ENCODE measurements around the gene IFI27L1. TPM values are rescaled to one million over a fixed set of nuclear protein-coding genes. Genes with fewer than 3 reads are reported as not detected.

IFI27L1 gene
- total RNA-seq, 1 donor from 2014 or later: 9.4 TPM

DNA sequence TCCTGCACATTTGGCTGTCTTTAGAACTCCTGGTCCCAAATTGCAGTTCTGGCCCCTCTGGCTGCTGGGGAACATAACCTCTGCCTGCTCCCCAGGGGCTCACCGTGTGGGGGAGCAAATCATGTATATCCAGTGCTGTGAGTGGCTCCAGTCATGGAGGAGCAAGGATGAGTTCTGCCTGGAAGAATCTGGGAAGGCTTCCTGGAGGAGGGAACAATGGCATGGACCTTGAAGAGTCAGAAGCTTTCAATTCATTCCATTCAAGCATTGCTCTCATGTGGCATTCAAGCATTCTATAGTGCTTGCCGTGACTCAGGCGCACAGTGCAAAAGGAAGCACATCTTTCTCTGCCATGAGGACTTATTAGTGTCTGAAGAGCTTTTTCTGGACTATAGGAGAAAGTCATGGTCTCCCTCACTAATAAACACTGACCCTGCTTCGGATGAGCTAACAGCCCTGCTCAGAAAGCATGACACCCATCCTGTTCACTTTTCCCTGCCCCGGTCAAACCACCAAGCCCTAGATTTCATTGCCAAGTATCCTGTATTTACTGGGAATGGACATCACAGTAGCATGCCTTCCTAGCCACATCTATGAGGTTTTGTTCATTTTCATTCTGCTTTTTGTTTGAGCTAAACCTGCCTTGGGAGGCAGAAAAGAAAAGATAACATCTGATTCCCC lies 32.9 kb downstream of the IFI27L1 start:
- no peak for DNase-seq (ENCODE audit: low spot score)

DNA sequence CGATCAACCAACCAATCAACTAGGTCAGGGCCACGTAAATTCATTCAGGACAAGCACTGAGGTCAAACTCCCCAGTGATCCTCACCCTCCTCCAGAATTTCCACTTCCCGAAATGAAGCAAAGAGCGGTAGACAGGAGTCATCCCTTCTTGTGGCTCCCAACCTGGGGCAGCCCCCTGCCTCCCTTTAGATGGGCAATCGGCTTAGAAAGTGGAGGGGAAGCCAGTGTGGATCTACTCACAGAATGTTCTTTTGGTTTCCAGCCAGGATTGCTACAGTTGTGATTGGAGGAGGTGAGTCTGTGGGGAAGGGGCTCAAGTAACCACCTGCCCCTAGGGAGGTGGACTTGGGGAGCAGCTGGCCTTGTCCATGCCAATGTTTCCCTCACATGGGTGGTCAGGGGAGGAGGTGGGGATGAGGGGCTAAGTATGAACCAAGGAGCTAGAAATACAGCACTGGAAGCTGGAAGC lies 33.5 kb downstream of the IFI27L1 start:
- no peak for DNase-seq (ENCODE audit: low spot score)

DNA sequence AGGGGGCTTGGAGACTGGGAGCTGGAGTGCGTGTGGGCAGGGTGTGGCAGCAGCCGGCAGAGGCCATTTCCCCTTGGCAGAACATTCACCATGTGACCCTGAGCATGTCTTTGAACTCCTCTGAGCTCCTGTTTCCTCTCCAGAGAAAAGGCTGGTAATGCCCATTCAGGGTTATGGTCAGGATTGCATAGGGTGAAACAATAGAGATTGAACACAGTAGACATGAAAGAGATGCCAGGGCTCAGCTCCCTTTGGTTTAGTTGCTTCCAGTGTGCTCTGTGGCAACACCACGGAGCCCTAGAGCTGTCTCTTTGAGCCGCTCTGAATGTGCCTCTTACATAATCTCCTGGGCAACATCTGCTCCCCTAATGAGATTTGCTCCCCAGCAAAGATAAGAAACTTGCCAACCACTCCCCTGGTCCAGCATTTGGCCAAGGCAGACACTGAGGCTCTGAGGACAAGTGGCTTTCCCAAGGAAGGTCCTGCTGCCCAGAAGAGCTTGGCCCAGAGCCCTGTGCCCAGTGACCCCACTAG lies 34.0 kb downstream of the IFI27L1 start:
- DNase-seq (ENCODE audit: low spot score): no peak

DNA sequence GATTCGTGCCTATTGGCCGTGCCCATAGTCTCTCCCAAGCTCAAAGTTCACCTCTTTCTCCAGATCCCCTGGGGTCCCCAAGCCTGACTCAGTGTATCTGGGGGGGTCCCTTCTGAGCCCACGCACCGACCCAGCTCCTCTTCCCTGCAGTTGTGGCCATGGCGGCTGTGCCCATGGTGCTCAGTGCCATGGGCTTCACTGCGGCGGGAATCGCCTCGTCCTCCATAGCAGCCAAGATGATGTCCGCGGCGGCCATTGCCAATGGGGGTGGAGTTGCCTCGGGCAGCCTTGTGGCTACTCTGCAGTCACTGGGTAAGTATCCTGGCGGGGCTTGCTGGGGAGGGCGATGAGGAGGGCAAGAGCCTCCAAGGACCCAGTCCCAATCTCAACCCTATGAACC lies 34.5 kb downstream of the IFI27L1 start:
- no peak for DNase-seq (ENCODE audit: low spot score)

DNA sequence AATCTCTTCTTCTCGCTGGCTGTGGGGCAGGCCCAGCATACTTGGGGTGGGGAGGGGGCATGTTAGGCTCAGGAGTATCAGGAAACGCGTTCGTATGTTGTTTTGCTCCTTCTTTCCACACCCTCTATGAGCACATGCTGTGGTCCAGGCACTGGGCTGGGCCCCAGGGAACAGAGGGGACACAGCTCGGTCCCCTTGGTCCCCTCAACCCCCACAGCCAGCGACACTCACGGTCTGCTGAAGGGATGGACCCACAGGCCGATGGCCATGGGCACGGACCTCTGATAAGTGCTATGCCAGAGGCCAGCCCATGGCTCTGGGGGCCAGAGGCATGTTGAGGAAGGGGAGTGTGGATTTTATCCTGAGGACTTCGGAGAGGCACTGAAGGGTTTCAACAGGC lies 35.6 kb downstream of the IFI27L1 start:
- DNase-seq (ENCODE audit: low spot score): no peak

DNA sequence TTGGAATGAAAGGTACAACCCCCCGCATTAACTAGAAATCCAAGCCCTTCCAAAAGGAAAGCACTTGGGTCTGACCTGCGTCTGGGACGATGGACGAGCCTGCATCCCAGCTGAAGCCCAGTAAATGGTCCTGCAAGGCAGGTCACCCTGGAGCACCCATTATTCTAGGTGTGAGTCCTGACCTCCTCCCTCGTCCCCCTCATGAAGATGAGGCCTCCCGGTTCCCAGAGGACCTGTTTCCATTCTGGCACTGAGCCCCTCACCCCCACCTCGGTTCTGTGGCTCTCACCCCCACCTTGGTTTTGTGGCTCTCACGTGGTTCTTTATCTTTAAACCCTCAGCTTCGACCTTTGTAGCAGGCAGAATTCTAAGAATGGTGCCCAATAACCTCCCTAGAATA lies 36.7 kb downstream of the IFI27L1 start:
- no peak for DNase-seq (ENCODE audit: low spot score)

DNA sequence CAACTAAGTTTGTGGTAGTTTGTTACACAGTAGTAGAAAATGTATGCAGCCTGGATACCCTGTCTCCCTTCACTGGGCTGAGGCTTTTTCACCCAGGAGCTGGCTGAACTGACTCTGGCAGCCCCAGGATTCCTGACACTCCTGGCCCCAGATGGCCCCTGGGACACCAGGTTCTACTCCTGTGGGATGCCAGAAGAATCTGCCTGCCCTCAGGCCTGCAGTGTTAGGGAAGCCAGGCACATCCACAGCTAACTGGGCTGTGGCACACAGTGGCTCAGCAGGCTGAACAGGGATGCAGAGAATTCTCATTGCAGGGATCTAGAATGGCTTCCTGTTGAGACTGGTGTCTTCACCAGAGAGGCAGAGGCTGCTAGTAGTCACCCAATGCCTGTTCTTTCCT lies 38.0 kb downstream of the IFI27L1 start:
- no peak for DNase-seq (ENCODE audit: low spot score)

DNA sequence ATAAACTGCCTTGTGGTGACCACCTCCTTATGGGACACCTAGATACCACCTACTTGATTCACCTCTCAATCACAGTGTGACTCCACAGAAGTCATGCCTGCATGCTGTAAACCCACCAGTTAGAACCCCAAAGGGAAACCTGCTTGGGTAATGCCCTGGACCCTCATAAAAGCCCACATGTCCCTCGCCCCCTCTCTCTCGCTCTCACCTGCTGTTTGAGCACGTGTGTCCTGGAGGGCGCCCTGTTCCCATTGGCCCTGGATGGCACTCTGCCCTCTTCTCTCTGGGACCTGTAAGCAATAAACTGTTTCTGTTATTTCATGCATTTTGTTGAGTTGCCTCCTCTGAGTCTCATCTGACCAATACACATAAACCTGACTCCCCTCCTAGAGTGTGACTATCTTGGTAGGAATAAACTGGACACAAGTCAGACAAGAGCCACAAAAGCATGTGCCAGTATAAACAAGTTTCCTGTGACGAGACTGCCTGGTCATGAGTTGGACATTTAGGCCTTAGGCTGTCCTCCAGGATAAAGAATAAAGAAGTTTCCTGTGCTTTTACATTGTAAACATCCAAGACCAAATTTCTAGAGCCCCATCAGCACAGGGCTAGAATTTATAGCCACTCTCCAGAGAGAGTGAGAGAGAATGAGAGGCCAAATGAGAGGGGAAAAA lies 39.7 kb downstream of the IFI27L1 start:
- no peak for DNase-seq (ENCODE audit: low spot score)

DNA sequence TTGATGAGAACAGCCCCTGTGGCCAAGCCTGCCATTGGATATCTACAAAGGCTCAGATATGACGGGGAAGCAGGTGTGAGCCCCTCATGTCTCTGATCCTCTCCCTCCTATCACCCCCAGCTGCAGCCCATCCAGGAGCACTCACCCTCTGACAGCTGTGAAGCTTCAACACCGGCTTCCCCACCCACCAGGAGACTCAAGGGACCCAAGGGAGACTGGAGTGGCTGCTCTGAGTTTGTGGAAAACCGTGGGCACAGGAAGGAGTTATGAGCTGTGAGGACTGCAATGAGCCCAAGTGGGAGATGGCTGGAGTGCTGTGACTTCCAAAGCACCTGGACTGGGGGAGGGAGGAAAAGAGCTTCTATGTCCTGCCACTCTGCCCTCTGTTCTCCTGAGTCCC lies 40.4 kb downstream of the IFI27L1 start:
- DNase-seq (ENCODE audit: low spot score): no peak

DNA sequence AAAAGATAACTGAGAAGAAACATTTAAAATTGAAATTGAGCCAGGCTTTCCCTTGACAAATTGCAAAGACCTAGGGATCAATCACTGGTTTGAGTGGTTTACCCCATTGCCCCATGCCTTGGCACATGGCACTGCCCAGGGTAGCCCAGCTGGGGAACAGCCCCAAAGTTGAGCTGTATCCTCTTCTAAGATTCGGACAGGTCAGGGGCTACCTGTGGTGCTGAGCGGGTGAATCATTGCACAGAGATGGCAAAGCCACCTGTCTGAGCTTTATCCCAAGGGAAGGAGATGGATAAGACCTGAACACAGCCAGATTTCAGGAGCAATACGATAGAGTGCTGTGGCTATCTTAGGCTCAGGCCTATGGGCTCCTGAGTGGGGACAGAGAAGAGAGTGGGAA lies 41.3 kb downstream of the IFI27L1 start:
- peak; percentile 31 for DNase-seq (ENCODE audit: low spot score)

DNA sequence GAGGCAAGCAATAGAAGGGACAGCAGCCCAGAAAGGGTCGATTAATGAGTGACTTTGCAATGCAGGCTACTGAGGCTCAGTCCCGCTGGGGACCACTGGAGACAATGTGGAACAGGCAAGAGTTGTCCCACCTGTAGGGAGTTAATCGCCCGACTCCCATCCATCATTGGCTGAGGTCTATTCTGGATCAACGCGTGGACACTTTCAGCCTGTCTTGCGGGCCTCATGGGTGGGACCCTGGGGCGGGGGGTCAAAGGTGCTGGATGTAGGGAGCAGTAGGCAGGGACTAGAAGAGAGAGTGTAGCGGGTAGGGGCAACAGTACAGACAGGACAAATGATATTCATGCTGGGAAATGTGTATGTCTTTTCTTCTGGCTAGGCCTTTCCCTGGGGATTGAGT lies 42.2 kb downstream of the IFI27L1 start:
- DNase-seq (ENCODE audit: low spot score): peak; percentile 20

DNA sequence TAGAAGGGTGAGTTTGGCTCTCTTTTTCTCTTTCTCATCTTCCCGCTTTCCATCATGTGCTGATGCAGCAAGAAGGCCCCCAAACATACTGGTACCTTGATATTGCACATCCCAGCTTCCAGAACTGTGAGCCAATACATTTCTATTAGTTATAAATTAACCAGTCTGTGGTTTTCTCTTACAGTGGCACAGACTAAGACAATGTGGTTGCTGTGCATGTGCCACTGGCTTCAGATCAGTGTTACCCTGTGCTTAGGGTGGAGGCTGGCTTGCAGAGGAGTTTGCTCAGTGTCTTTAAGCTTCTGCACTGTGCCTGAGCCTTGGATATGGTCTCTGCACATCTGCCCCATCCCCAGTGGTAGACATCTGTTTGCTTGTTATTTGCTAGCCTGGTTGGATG lies 42.8 kb downstream of the IFI27L1 start:
- DNase-seq (ENCODE audit: low spot score): peak; percentile 17

DNA sequence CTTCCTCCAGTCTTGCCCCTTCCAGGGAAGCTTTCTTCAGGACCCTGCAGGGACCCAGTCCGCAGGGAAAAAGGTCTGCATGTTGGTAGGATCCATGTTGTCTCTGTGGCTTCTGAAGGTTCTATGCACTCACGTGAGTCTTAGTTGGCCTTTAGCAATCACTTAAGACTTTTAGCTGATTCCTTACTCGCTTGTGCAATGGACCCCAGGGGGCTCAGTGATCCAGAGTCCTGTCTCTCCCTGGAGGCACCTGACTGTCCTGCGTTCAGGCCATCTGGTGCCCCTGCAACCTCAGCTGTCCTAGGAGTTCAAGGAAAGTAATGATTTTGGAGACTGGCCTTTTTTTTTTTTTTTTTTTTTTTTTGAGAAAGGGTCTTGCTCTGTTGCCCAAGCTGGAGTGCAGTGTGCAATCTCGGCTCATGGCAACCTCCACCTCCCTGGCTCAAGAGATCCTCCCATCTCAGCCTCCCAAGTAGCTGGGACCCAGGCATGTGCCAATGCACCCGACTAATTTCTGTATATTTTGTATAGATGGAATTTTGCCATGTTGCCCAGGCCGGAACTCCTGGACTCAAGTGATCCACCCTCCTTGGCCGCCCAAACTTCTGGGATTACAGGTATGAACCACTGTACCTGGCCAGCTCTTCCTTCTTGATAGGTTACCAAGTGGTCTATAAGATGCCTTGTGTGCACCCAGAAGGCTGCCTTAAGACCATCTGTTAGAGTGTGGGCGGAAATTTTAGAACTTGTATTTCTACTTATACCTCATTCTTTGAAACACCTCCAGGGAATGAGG lies 43.7 kb downstream of the IFI27L1 start:
- peak; percentile 13 for DNase-seq (ENCODE audit: low spot score)

DNA sequence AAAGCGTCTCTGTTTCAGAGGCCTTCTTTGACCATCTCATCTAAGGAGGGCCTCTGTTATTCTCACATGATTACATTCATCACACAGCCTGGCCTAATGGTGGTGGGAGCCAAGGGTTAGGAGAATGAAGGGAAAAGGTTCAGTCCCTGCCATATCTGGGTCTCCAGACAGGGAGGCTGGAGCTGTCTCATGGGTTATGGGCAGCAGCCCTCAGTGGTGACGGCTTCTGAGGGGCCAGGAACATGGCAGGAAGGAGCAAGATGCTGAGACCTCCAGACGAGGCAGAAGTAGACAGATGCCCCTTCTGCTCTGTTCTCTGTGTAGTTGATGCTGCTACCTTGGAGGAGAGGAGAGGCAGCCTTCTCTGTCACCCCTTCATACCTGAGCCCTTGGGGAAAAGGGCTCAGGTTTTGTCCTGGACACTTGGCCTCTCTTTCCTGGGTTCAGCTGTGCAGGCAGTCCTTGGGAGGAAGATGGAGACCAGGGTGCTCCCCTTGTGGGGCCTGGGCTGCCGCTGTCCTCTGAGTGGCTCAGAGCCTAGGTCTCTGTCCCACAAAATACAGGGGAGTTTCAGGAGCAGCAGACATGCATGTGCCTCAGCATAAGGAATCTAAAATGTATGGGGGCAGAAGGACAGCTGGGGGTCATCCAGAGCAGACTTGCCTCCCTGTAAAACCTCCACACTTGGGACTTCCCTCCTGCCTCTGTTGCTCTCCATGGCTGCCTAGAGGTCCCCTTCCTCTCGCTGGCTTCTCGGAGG lies 44.7 kb downstream of the IFI27L1 start:
- peak; percentile 30 for DNase-seq (ENCODE audit: low spot score)

DNA sequence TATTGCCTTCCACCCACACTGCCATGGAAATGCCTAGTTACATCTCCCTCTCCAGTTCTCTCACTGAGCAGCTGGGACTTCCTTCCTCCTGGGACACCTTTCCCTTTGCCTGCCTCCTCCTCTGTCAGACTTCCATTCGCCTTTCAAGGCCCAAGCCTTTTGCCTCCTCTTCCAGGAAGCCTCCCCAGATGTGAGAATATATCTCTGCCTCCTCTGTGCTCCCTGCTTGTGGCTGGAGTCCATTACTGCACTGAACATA lies 45.2 kb downstream of the IFI27L1 start:
- DNase-seq (ENCODE audit: low spot score): peak; percentile 23

DNA sequence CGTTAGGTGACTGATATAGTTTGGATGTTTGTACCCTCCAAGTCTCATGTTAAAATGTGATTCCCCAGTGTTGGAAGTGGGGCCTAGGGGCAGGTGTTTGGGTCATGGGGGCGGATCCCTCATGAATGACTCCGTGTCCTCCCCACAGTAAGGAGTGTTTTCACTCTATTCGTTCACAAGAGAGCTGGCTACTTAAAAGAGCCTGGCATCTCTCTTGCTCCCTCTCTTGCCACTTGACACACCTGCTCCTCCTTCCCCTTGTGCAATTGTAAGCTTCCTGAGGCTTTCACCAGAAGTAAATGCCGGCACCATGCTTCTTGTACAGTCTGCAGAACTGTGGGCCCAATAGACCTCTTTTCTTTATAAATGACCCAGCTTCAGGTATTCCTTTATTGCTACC lies 45.7 kb downstream of the IFI27L1 start:
- DNase-seq (ENCODE audit: low spot score): no peak

DNA sequence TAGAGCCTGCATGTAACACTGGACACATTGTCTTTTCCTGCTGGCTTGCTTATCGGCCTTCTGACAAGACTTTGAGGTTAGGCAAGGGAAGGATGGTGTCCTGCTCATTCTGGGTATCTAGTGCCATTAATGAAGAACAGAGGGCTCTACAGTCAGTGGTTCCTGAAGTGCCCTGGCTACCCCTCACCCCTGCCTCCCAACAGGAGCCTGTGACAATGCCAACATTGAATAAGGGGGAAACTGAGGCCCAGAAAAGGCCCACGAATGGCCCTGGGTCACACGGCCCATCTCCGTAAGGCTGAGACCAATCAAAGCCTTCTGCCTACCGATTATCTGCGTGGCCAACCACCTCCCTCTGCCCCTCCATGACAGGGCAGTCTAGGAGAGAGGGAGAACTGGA lies 46.2 kb downstream of the IFI27L1 start:
- peak; percentile 30 for DNase-seq (ENCODE audit: low spot score)

DNA sequence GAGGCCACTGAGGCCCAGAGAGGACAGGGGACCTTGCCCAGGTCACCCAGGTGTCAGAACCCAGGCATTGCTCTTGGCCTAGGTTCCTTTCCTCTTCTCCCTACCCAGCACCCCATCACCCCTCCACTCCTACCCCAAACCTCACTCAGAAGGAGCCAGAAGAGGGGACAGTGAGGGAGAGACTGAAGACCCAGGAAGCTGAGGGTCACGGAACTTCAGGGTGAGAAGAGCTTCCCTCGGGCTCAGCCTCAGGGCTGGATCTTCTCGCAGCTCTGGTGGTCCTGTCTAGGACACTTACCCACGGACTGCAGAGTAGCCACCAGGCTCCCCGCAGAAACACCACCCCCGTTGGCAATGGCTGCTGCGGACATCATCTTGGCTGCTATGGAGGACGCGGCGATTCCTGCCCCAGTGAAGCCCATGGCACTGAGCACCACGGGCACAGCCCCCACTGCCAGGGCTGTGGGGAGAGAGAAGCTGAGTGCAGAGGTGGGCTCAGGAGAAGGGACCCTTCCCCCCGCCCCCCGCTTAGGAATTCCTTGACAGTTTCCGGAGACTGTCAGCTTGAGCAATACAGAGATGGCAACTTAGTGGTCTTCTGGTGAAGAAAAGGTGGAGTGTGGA lies 47.2 kb downstream of the IFI27L1 start:
- DNase-seq (ENCODE audit: low spot score): peak; percentile 38

DNA sequence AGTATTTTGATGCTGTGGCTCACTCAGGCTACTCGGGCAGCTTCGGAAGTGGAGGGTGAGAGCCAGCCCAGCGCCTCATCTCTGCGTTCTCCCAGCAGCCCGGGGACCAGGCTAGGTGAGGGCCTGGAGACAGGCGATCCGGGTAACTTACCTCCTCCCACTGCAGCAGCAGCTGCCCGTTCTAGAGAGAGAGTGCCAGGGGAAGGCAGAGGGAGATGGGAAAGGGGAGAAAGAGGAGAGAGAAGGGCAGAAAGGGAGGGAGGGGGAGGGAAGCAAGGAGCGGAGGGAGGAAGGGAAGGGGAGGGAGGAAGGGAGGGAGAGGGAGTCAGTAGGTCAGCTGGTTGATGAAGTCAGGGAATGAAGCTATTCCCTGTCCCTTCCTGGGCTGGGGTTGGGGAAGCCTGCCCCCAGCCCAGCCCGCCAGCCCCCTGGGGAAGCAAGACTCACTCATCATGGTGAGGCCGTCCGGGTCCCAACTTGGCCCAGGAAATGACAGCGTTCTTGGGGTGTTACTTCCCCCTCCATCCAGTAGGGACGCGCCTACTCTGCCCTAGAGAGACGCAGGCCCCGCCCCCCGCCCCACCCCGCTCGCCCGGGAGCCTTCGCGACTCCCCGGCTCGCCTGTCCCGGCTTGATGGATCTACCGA lies 48.1 kb downstream of the IFI27L1 start, which contains the start of gene IFI27L2:
Gene IFI27L2, minus strand, starts transcription at position 494 of the 647 bp plus-strand sequence. Its CDS starts 40 bp downstream, at position 454.
- DNase-seq (ENCODE audit: low spot score): peak; percentile 64

DNA sequence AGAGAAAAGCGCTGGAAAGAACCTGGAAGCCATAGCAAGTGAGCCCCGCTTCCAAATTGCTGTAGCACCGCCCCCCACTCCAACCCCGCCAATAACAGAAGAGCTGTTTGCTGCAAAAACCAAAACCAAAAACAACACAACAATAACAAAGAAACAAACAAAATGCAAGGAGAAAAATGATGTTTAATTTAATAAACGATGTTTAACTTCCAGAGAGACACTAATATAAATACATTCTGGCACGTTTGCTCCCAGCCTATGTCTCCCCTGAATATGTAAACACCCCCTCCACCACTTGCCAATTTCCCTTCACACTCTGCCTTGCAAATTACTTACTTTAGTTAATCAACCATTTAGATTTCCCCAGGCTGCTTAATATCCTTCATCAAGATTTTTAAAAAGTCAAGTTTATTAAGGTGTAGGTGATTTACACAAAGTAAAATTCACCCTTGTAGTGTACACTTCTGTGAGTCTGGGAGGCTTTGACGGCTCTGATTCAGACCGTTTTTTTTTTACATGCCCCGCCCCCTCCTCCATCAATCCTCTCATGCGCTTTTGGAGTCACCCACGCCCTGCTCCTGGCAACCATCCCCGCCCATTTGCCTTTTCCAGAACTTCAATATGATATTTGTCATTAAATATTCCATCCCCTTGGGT lies 48.8 kb downstream of the IFI27L1 start:
- peak; percentile 38 for DNase-seq (ENCODE audit: low spot score)
